Activated CD4-positive, alpha-beta memory T cell treated with anti-CD3 and anti-CD28 coated beads for 36 hours (primary cell): ENCODE results near the gene IQGAP3. TPM values are rescaled to one million over a fixed set of nuclear protein-coding genes. Genes with fewer than 3 reads are reported as not detected.
"Not testable (repeated sequence)": the region's sequence is repeated elsewhere in the genome, so short reads cannot be mapped to it uniquely, and the experiment has no call there.

ENCODE experiments used
- CTCF ChIA-PET: fragments of 350-600 bp; sonication (Branson Sonifier 250); formaldehyde crosslinking; loops from one replicate; lab custom pipeline; 2021; ENCODE audit warnings: antibody characterized with exemption, inconsistent platforms; lab: Charles Lee
- POLR2A ChIA-PET: fragments of 350-600 bp; sonication (Branson Sonifier 250); formaldehyde crosslinking; loops from one replicate; lab custom pipeline; 2021; ENCODE audit warnings: antibody characterized with exemption; lab: Charles Lee
- DNase-seq: peaks from one replicate; pipeline ENCODE4 v3.0.0-alpha.2; 2020
- H3K27ac Mint-ChIP-seq: one replicate; pipeline ENCODE4 v1.8.0; 2021; ENCODE audit warnings: mixed read lengths
- H3K27me3 Mint-ChIP-seq: one replicate; pipeline ENCODE4 v1.8.0; 2021; ENCODE audit warnings: mixed read lengths
- H3K36me3 Mint-ChIP-seq: one replicate; pipeline ENCODE4 v1.8.0; 2021; ENCODE audit warnings: mixed read lengths
- H3K4me1 Mint-ChIP-seq: one replicate; pipeline ENCODE4 v1.8.0; 2021; ENCODE audit warnings: low read depth, mixed read lengths
- H3K4me3 Mint-ChIP-seq: one replicate; pipeline ENCODE4 v1.8.0; 2021; ENCODE audit warnings: mild to moderate bottlenecking, mixed read lengths
- H3K9me3 Mint-ChIP-seq: one replicate; pipeline ENCODE4 v1.8.0; 2021; ENCODE audit warnings: mixed read lengths
- intact Hi-C: fragments of 100-400 bp; cut with micrococcal nuclease; formaldehyde crosslinking; loops from one replicate; pipeline ENCODE4 v1.15.1; 2023
- total RNA-seq, 2 experiments: library from RNA; stranded (reverse); gene quantifications; one replicate each; pipeline ENCODE4 v1.2.3, GENCODE V29; 2021

IQGAP3 gene
- total RNA-seq, 2 experiments from 2014 or later: 16.9 to 19.3 TPM

DNA sequence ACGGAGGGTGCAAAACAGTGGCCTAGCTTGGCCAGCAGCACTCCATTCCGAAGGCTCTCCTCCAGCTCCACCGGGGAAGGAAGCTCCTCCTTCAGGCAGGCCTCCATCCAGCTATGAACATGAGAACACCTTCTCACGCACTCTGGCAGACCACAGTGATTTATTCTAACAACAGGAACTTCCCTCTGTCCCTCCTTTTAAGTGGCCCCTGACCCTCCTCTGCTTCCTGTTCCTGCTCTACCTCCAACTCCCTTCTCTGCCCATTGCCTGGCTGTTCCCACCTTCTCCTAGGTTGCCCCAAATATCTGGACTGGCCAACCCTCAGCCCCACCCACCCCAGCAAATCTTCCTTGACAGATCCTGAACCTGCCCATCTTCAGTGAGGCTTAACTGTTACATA lies 5.9 kb downstream of the IQGAP3 start:
- CTCF ChIA-PET: interaction anchor here (0.6 to 0.9 kb wide), 2 partner anchors 41 to 42 kb away, joined by 3 read pairs; no protein-coding TSS in a partner anchor
- Mint-ChIP-seq H3K27ac (no peak overlapping the region), H3K27me3 (peaks cover 8% of the 10 kb centered on the region), H3K9me3 (no peaks in the 10 kb centered on the region), H3K4me1 (peaks cover 5% of the 10 kb centered on the region), H3K36me3 (peaks cover 2% of the 10 kb centered on the region), H3K4me3 (no peak overlapping the region)
- intact Hi-C loops: no loop called here
- DNase-seq: no peak
- POLR2A ChIA-PET: no interaction called here

DNA sequence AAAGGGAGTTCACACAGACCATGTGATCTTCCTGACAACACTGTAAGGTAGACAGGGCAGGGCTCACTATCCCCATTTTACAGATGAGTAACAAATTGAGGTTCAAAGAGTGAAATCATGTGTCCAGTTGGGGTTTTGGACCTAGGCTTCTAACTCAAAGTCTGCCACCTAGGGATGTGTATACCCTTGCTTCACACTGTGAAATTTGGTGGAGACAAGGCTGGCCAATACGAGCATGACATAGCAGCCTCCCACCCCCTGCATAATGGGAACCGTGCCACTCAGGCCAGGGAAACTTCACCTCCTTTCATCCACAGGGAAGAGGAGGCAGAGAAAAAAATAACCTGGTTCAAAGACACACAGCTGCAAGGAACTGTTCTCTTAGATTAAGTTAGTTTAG lies 6.8 kb downstream of the IQGAP3 start:
- POLR2A ChIA-PET: no interaction called here
- DNase-seq: no peak
- Mint-ChIP-seq H3K36me3 (peaks cover 2% of the 10 kb centered on the region), H3K27me3 (no peaks in the 10 kb centered on the region), H3K4me1 (no peaks in the 10 kb centered on the region), H3K9me3 (no peaks in the 10 kb centered on the region), H3K27ac (no peak overlapping the region), H3K4me3 (no peak overlapping the region)
- intact Hi-C loops: loop anchor here (2.0 kb wide), 1 partner anchor 25 kb away; no protein-coding TSS in a partner anchor
- CTCF ChIA-PET: no interaction called here

DNA sequence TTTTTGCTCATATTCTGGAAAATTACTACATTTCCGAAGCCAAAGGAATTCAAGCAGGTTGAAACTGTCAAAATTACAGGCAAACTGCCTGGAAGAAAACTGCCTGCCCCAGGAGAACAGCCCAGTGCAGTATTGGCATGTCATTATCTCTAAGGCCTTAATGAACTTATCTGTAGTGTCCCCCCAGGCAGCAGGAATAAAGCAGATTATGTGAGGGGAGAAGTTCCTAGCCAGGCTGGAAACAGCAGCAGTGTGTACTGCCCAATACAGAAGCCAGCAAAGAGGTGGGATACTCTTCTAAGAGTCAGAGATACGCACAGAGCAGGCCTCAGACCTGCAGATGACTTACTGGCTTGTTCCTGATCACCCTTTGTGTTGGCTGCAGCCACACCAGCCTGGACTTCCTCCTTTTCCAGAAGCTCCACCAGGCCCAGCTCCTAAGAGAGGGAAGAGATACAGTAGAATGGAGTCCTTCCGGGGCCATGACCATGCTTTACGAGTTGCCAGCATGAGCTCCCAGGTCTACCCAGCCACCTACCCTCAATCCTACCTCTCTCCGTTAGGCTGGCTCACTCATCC lies 11.7 kb downstream of the IQGAP3 start:
- H3K27me3 Mint-ChIP-seq: no peaks in the 10 kb centered on the region
- intact Hi-C loops: no loop called here
- ChIA-PET CTCF (no interaction called here), POLR2A (no interaction called here)
- no peak overlapping the region for H3K27ac Mint-ChIP-seq
- no peak overlapping the region for H3K4me3 Mint-ChIP-seq
- no peak for DNase-seq
- H3K9me3 Mint-ChIP-seq: no peaks in the 10 kb centered on the region
- H3K36me3 Mint-ChIP-seq: peaks cover 2% of the 10 kb centered on the region
- H3K4me1 Mint-ChIP-seq: no peaks in the 10 kb centered on the region

DNA sequence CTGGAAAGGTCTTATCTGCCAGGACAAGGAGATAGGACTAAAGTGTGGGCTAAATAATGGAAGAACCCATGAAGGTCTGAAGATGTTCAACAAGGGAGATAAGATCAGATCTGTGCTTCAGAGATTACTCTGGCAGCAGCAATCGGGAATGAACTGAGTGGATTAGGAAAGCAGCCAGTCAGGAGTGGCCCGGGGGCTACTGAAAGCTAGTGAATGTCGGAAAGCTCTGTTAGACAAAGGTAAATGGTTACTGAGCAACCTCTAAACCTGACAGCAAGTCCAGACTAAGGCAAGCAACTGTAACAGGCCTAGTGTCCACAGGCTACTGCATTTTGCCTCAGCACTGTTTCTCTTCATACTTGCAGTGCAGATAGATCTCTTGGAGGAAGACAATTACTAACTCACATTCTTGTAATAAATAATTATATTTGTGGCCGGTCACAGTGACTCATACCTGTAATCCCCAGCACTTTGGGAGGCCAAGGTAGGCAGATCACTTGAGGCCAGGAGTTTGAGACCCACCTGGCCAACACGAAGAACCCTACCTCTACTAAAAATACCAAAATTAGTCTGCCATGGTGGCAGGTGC lies 12.5 kb downstream of the IQGAP3 start:
- ChIA-PET CTCF (interaction anchor here (1.4 kb wide), 1 partner anchor 114 kb away, joined by 4 read pairs; no protein-coding TSS in a partner anchor), POLR2A (no interaction called here)
- DNase-seq: no peak
- Mint-ChIP-seq H3K9me3 (no peaks in the 10 kb centered on the region), H3K27ac (no peak overlapping the region), H3K36me3 (peaks cover 2% of the 10 kb centered on the region), H3K27me3 (no peaks in the 10 kb centered on the region), H3K4me3 (no peak overlapping the region), H3K4me1 (no peaks in the 10 kb centered on the region)
- intact Hi-C loops: no loop called here

DNA sequence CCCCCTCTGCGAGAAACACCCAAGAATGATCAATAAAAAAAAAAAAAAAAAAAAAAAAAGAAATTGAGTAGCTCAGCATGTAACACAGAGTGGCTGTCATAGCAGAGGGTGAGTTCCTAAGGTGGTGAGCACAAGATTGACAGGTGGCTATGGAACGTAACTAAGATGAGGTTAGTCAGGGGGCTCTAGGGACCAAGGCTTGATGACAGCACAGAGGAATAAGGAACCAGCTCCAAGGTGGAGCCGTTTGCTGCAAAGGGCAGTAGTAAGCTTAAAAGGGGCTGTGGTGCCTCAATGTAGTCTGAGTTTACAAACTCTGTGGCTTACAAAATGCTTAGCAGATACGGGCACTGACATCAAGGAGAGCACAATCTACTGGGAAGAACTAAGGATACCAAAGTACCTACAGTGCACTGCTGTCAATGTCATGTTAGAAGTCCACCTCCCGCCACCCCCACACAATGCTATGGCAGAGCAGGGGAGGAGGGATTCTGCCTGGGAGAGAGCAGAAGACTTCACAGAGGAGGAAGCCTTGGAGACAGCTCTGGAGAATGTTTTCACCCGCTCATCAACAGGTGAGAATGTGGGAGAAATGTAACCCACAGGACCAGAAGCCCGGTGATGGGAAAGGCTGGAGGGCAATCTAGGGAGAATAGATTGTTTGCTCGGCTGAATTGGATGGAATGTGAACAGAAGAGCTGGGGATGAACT lies 13.1 kb downstream of the IQGAP3 start:
- no peak for DNase-seq
- Mint-ChIP-seq H3K27me3 (no peaks in the 10 kb centered on the region), H3K9me3 (no peaks in the 10 kb centered on the region), H3K36me3 (peaks cover 2% of the 10 kb centered on the region), H3K27ac (no peak overlapping the region), H3K4me3 (no peak overlapping the region), H3K4me1 (no peaks in the 10 kb centered on the region)
- intact Hi-C loops: no loop called here
- POLR2A ChIA-PET: no interaction called here
- CTCF ChIA-PET: interaction anchor here (1.4 kb wide), 1 partner anchor 113 kb away, joined by 4 read pairs; no protein-coding TSS in a partner anchor

DNA sequence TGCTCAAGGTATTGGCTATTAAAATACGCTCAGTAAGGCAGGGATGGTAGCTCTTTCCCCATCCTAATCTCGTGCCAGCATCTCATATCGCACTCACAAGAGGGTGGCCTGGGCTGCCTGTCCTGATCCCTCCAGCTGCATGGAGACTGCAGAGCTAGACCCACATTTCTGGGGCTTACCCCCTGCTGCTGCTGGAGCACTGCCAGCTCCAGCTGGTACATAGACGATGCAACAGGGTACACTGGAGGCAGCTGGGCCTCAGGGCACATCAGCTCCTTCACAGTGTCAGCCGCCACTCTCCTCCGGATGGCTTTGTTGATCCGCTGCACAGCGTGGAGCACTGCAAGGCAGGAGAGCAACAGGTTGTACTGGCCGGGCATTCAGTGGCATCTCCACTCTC lies 16.0 kb downstream of the IQGAP3 start:
- no peaks in the 10 kb centered on the region for H3K36me3 Mint-ChIP-seq
- ChIA-PET CTCF (interaction anchor here (2.3 kb wide), 1 partner anchor 76 kb away, joined by 11 read pairs; no protein-coding TSS in a partner anchor), POLR2A (no interaction called here)
- no peak overlapping the region for H3K27ac Mint-ChIP-seq
- no peaks in the 10 kb centered on the region for H3K27me3 Mint-ChIP-seq
- intact Hi-C loops: no loop called here
- no peak overlapping the region for H3K4me3 Mint-ChIP-seq
- peaks cover 2% of the 10 kb centered on the region for H3K4me1 Mint-ChIP-seq
- no peaks in the 10 kb centered on the region for H3K9me3 Mint-ChIP-seq
- no peak for DNase-seq

DNA sequence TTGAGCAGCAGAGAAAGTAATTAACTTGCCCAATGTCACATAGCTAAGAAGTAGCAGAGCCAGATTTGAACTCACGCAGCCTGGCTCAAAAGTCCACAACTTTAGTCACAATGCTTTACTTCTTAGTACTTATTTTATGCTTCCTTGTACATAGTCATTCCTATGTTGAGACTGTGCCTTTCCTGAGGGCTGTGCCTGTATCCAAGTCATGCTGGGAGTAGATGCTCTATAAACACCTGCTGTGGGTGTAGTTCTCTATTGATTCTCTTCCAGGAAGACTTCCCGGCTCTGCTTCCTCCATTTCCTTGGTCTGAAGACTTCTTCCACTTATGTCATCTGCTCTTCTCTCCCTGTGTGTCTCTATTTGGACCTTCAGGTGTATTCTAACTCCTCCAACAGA lies 16.6 kb downstream of the IQGAP3 start:
- no peaks in the 10 kb centered on the region for H3K27me3 Mint-ChIP-seq

DNA sequence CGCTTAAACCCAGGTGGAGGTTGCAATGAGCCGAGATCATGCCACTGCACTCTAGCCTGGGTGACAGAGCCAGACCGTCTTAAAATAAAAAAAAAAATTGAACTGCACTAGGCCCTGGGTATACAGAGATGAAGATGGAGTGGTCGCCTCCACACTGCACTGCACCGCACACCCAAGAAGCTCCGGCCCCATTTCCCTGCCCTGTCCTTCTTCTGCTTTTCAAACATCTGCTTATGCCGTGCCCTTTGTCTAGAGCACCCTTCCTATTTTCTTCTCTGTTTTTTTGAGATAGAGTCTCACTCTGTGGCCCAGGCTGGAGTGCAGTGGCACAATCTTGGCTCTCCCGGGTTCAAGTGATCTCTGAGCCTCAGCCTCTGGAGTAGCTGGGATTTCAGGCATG lies 17.4 kb downstream of the IQGAP3 start:
- ChIA-PET CTCF (interaction anchor here (1.0 to 2.3 kb wide), 2 partner anchors 69 to 74 kb away, joined by 3 to 11 read pairs; no protein-coding TSS in a partner anchor), POLR2A (no interaction called here)
- no peak for DNase-seq
- Mint-ChIP-seq H3K9me3 (no peaks in the 10 kb centered on the region), H3K27me3 (no peaks in the 10 kb centered on the region), H3K4me3 (no peak overlapping the region), H3K36me3 (no peaks in the 10 kb centered on the region), H3K4me1 (peaks cover 2% of the 10 kb centered on the region), H3K27ac (no peak overlapping the region)
- intact Hi-C loops: no loop called here

More for the DNA sequence above, 16.6 kb downstream of the IQGAP3 start:
- CTCF ChIA-PET: interaction anchor here (0.7 to 2.3 kb wide), 2 partner anchors 75 to 539 kb away, joined by 3 to 11 read pairs; no protein-coding TSS in a partner anchor
- peaks cover 2% of the 10 kb centered on the region for H3K4me1 Mint-ChIP-seq
- H3K4me3 Mint-ChIP-seq: no peak overlapping the region
- no peak overlapping the region for H3K27ac Mint-ChIP-seq
- POLR2A ChIA-PET: no interaction called here
- H3K36me3 Mint-ChIP-seq: no peaks in the 10 kb centered on the region
- intact Hi-C loops: no loop called here
- no peak for DNase-seq
- no peaks in the 10 kb centered on the region for H3K9me3 Mint-ChIP-seq

DNA sequence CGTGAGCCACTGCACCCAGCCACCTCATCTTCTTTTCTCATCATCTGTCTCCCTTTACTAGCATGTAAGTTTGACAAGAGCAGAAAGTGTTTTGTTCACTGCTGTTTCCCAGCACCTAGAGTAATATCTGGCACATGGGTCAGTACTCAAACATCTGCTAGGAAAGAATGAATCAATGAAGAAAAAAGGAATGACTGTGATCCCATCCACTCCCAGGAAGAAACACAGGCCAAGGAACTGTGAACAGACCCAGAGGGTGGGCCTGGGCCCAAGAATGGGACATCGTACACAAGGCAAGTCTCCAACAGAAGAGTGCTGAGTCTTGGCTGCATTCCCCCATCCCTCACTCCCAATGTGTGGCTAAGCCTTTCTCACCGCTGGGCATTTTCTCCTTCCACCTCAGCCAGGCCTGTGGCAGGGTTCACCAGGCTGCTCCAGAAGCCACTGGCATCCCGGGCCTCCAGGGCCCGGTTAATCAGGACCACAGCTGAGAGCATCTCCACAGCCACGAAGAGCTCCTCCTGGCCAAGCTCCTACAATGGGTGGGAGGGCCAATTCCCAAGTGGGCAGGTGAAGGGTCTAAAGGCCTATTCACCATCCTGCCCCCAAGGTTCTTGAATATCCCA lies 18.4 kb downstream of the IQGAP3 start:
- Mint-ChIP-seq H3K4me1 (peaks cover 2% of the 10 kb centered on the region), H3K36me3 (no peaks in the 10 kb centered on the region), H3K27me3 (no peaks in the 10 kb centered on the region), H3K9me3 (no peaks in the 10 kb centered on the region), H3K4me3 (no peak overlapping the region), H3K27ac (no peak overlapping the region)
- ChIA-PET POLR2A (no interaction called here), CTCF (no interaction called here)
- intact Hi-C loops: no loop called here
- DNase-seq: no peak

DNA sequence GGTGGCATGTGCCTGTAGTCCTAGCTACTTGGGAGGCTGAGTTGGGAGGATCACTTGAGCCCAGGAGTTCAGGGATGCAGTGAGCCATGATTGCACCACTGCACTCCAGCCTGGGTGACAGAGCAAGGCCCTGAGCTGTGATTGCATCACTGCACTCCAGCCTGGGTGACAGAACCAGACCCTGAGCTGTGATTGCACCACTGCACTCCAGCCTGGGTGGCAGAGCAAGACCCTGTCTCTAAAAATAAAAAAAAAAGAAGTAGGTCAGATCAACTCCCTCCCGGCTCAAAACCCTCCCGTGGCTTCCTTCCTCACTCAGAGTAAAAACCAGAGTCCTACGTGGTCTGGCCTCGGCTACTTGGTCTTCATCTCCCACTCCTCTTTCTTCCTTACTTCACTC lies 19.4 kb downstream of the IQGAP3 start:
- H3K9me3 Mint-ChIP-seq, H3K27me3 Mint-ChIP-seq, POLR2A ChIA-PET, H3K4me3 Mint-ChIP-seq, H3K4me1 Mint-ChIP-seq, H3K36me3 Mint-ChIP-seq, intact Hi-C loops, H3K27ac Mint-ChIP-seq, DNase-seq, CTCF ChIA-PET: not testable (repeated sequence)

DNA sequence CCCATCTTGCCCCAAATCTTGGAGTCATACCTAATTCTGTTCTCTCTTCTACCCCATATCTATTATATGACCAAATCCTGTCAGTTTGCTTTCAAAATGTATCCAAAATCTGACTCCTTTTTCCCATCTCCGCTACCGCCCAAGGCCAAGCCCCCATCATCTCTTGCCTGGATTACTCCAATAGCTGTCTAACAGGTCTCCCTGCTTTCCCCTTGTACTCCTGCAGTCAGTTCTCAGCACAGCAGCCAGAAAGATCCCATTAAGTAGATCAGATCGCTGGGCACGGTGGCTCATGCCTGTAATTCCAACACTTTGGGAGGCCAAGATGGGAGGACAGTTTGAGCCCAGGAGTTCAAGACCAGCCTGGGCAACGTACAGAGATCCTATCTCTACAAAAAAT lies 19.8 kb downstream of the IQGAP3 start:
- Mint-ChIP-seq H3K4me3 (no peak overlapping the region), H3K4me1 (peaks cover 2% of the 10 kb centered on the region), H3K9me3 (no peaks in the 10 kb centered on the region), H3K27ac (no peak overlapping the region), H3K36me3 (no peaks in the 10 kb centered on the region), H3K27me3 (no peaks in the 10 kb centered on the region)
- ChIA-PET CTCF (no interaction called here), POLR2A (no interaction called here)
- intact Hi-C loops: no loop called here
- DNase-seq: no peak

DNA sequence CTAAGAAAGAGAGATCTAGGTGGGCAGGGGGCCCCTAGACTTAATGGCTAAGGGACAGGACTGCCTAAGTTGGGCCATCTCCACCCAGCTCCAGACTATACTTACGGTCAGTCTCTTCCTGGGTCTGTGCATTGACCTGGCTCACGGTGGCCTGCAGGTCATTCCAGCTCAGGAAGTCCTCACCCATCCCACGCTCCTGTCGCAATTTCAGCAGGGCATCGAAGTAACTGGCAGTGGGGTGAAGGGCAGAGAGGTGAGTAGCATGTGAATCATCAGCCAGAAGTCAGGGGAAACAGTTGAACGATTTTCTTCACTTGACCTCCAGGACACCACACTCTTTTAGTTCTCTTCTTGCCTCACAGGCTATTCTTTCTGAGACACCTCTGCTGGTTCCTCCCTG lies 20.5 kb downstream of the IQGAP3 start:
- intact Hi-C loops: no loop called here

More for the DNA sequence above, 20.5 kb downstream of the IQGAP3 start:
- no peak for DNase-seq
- ChIA-PET POLR2A (no interaction called here), CTCF (no interaction called here)
- Mint-ChIP-seq H3K36me3 (no peaks in the 10 kb centered on the region), H3K27me3 (no peaks in the 10 kb centered on the region), H3K4me3 (no peak overlapping the region), H3K9me3 (no peaks in the 10 kb centered on the region), H3K27ac (no peak overlapping the region), H3K4me1 (peaks cover 2% of the 10 kb centered on the region)
